H9 (cell line): ENCODE data around the gene DNAH5. TPM values are rescaled to one million over a fixed set of nuclear protein-coding genes. Genes with fewer than 3 reads are reported as not detected.

Source experiments
- DNase-seq: peaks from one replicate; pipeline ENCODE4 v3.0.0-alpha.2; 2017
- H2AFZ ChIP-seq: one replicate; pipeline ENCODE4 v1.6.1; 2013; ENCODE audit warnings: mild to moderate bottlenecking, low read length, control low read depth, moderate library complexity
- H2AK5ac ChIP-seq: 2 replicates; pipeline ENCODE4 v1.6.1; 2013; ENCODE audit warnings: low read length, control low read depth, mixed read lengths; ENCODE audit not compliant: insufficient read length
- H2BK120ac ChIP-seq: one replicate; pipeline ENCODE4 v1.6.1; 2013; ENCODE audit warnings: low read depth, mild to moderate bottlenecking, low read length, control low read depth, inconsistent platforms; ENCODE audit not compliant: poor library complexity, severe bottlenecking
- H2BK12ac ChIP-seq: 2 replicates; pipeline ENCODE4 v1.6.1; 2013; ENCODE audit warnings: low read length, control low read depth, mixed read lengths, low read depth; ENCODE audit not compliant: insufficient read length
- H2BK15ac ChIP-seq: 2 replicates; pipeline ENCODE4 v1.6.1; 2013; ENCODE audit warnings: low read depth, low read length, control low read depth
- H2BK20ac ChIP-seq: one replicate; pipeline ENCODE4 v1.6.1; 2013; ENCODE audit warnings: low read depth, mild to moderate bottlenecking, low read length, control low read depth, inconsistent platforms; ENCODE audit not compliant: poor library complexity, severe bottlenecking
- H2BK5ac ChIP-seq: 2 replicates; pipeline ENCODE4 v1.6.1; 2013; ENCODE audit warnings: low read length, control low read depth, mixed read lengths; ENCODE audit not compliant: insufficient read length
- H3K14ac ChIP-seq: 2 replicates; pipeline ENCODE4 v1.6.1; 2013; ENCODE audit warnings: low read length, control low read depth; ENCODE audit not compliant: insufficient read depth
- H3K18ac ChIP-seq: 2 replicates; pipeline ENCODE4 v1.6.1; 2013; ENCODE audit warnings: low read depth, mild to moderate bottlenecking, mixed read lengths, low read length, control low read depth; ENCODE audit not compliant: insufficient read length
- H3K23ac ChIP-seq: 2 replicates; pipeline ENCODE4 v1.6.1; 2013; ENCODE audit warnings: low read length, control low read depth, mixed read lengths, low read depth; ENCODE audit not compliant: insufficient read length
- H3K23me2 ChIP-seq: 2 replicates; pipeline ENCODE4 v1.6.1; 2013; ENCODE audit warnings: low read depth, mild to moderate bottlenecking, mixed read lengths, low read length, control low read depth; ENCODE audit not compliant: insufficient read length, poor library complexity, severe bottlenecking
- H3K27ac ChIP-seq: 2 replicates; pipeline ENCODE4 v1.5.1; 2013; ENCODE audit warnings: low read length, control low read depth, mixed read lengths, low read depth; ENCODE audit not compliant: insufficient read length
- H3K27me3 ChIP-seq: 2 replicates; pipeline ENCODE4 v1.6.1; 2013; ENCODE audit warnings: low read length, control low read depth, inconsistent platforms; ENCODE audit not compliant: insufficient read depth
- H3K4ac ChIP-seq: 2 replicates; pipeline ENCODE4 v1.6.1; 2013; ENCODE audit warnings: low read depth, mild to moderate bottlenecking, control low read depth, inconsistent platforms, low read length, moderate library complexity
- H3K4me1 ChIP-seq: 2 replicates; pipeline ENCODE4 v1.6.1; 2013; ENCODE audit warnings: low read length, control low read depth, inconsistent platforms; ENCODE audit not compliant: insufficient read depth
- H3K4me2 ChIP-seq: 2 replicates; pipeline ENCODE4 v1.6.1; 2013; ENCODE audit warnings: low read length, control low read depth, mixed read lengths; ENCODE audit not compliant: insufficient read length, insufficient read depth
- H3K56ac ChIP-seq: 2 replicates; pipeline ENCODE4 v1.6.1; 2013; ENCODE audit warnings: low read depth, mild to moderate bottlenecking, mixed read lengths, low read length, control low read depth; ENCODE audit not compliant: insufficient read length
- H3K79me1 ChIP-seq: 2 replicates; pipeline ENCODE4 v1.6.1; 2013; ENCODE audit warnings: low read depth, mild to moderate bottlenecking, moderate library complexity, low read length, control low read depth, inconsistent platforms; ENCODE audit not compliant: insufficient read depth, poor library complexity, severe bottlenecking
- H3K79me2 ChIP-seq: 2 replicates; pipeline ENCODE4 v1.6.1; 2013; ENCODE audit warnings: low read length, control low read depth, inconsistent platforms; ENCODE audit not compliant: insufficient read depth
- H3K9ac ChIP-seq: 2 replicates; pipeline ENCODE4 v1.6.1; 2013; ENCODE audit warnings: low read length, control low read depth, mixed read lengths; ENCODE audit not compliant: insufficient read length; ENCODE audit errors: extremely low read depth
- H3K9me3 ChIP-seq: one replicate; pipeline ENCODE4 v1.6.1; 2013; ENCODE audit warnings: low read depth, low read length, inconsistent platforms; ENCODE audit not compliant: control insufficient read depth
- H3T11ph ChIP-seq: one replicate; pipeline ENCODE4 v1.6.1; 2013; ENCODE audit warnings: mild to moderate bottlenecking, low read length, control low read depth, inconsistent platforms
- H4K20me1 ChIP-seq: one replicate; pipeline ENCODE4 v1.6.1; 2013; ENCODE audit not compliant: control insufficient read depth, insufficient read length, insufficient read depth
- H4K5ac ChIP-seq: 2 replicates; pipeline ENCODE4 v1.6.1; 2013; ENCODE audit warnings: low read depth, mild to moderate bottlenecking, mixed read lengths, low read length, control low read depth; ENCODE audit not compliant: insufficient read length
- H4K8ac ChIP-seq: replicated peaks from 2 replicates; pipeline ENCODE4 v1.6.1; 2013; ENCODE audit warnings: low read length, control low read depth, mixed read lengths, low read depth; ENCODE audit not compliant: insufficient read length
- H4K91ac ChIP-seq: 2 replicates; pipeline ENCODE4 v1.6.1; 2013; ENCODE audit warnings: low read depth, mild to moderate bottlenecking, moderate library complexity, mixed read lengths, low read length, control low read depth; ENCODE audit not compliant: insufficient read length
- H3K27ac Mint-ChIP-seq, 3 experiments: 2 replicates in 2 of 3; 3 replicates in 1 of 3; pipeline ENCODE4 v1.8.0; 2020 to 2021; ENCODE audit warnings: mixed read lengths in 3 of 3, mild to moderate bottlenecking in 1 of 3, moderate library complexity in 1 of 3
- H3K27me3 Mint-ChIP-seq: 2 replicates; pipeline ENCODE4 v1.8.0; 2021; ENCODE audit warnings: low read depth, mild to moderate bottlenecking, moderate library complexity, mixed read lengths
- H3K36me3 Mint-ChIP-seq, 3 experiments: 2 replicates in 2 of 3; 3 replicates in 1 of 3; pipeline ENCODE4 v1.8.0; 2020 to 2021; ENCODE audit warnings: low read depth in 3 of 3, mixed read lengths in 3 of 3; ENCODE audit not compliant: insufficient read depth in 1 of 3
- H3K4me1 Mint-ChIP-seq, 2 experiments: 2 replicates each; pipeline ENCODE4 v1.8.0; 2020; ENCODE audit warnings: mixed read lengths in 2 of 2
- H3K4me3 Mint-ChIP-seq, 2 experiments: 2 replicates in 1 of 2; 3 replicates in 1 of 2; pipeline ENCODE4 v1.8.0; 2020 to 2021; ENCODE audit warnings: mild to moderate bottlenecking in 2 of 2, mixed read lengths in 2 of 2, moderate library complexity in 1 of 2
- H3K9me3 Mint-ChIP-seq, 2 experiments: 2 replicates in 1 of 2; 3 replicates in 1 of 2; pipeline ENCODE4 v1.8.0; 2020; ENCODE audit warnings: mild to moderate bottlenecking in 2 of 2, mixed read lengths in 2 of 2, moderate library complexity in 1 of 2
- WGBS: extraction: QIAGEN DNeasy Blood & Tissue Kit; methylation state at CpG from one replicate; pipeline ENCODE4 v1.1.7; 2013; ENCODE audit warnings: missing lambda C conversion rate, low lambda C conversion rate, mixed read lengths; ENCODE audit not compliant: insufficient read length; ENCODE audit errors: extremely low coverage; 5-methylcytosine and 5-hydroxymethylcytosine counted together
- total RNA-seq: library from RNA; stranded (reverse); gene quantifications from 2 replicates; pipeline ENCODE4 v1.2.1, GENCODE V29; 2021
- TF ChIP-seq, protein P1 (sequence below): fragments of 200-600 bp; sonication (generic); conservative IDR thresholded peaks from 3 replicates; pipeline ENCODE4 v1.8.0; 2021; ENCODE audit warnings: antibody characterized with exemption, mild to moderate bottlenecking

The DNAH5 gene
- total RNA-seq, 1 experiment from 2014 or later, result 0.50 TPM

DNA sequence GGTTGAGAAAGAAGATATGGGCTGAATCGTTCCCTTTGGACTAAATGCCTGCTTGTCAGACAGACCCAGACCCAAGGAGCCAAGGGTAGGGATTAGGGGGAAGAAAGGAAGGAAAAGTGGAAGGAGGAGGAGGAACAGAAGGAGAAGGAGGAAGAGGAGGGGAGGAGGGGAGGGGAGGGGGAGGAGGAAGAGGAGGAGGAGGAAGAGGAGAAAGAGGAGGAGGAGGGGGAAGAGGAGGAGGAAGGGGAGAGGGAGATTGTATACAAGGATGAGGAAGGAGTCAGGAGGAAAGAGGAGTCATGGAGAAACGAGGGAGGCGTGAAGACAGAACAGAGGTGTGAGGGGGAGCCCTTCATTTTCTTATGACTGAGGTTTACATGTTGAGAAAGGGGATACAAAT, 46.9 kb upstream of the DNAH5 start:
- Histone ChIP-seq H2AFZ (no peak overlapping the region), H3K27me3 (no peaks in the 10 kb centered on the region), H3K23ac (no peak overlapping the region), H4K8ac (no peak overlapping the region), H3K18ac (no peak overlapping the region), H3K9me3 (no peaks in the 10 kb centered on the region), H3K4ac (no peak overlapping the region), H3K4me1 (no peaks in the 10 kb centered on the region), H2BK5ac (no peak overlapping the region), H2BK12ac (no peak overlapping the region), H4K5ac (no peak overlapping the region), H3K27ac (no peak overlapping the region), H2AK5ac (no peak overlapping the region), H3K14ac (no peak overlapping the region), H2BK120ac (no peak overlapping the region), H3K79me1 (no peaks in the 10 kb centered on the region), H2BK15ac (no peak overlapping the region), H3K9ac (no peak overlapping the region), H4K20me1 (no peaks in the 10 kb centered on the region), H2BK20ac (no peak overlapping the region), H4K91ac (no peak overlapping the region), H3T11ph (no peak overlapping the region), H3K23me2 (no peaks in the 10 kb centered on the region), H3K56ac (no peak overlapping the region), H3K79me2 (no peaks in the 10 kb centered on the region), H3K4me2 (no peak overlapping the region)
- peaks cover 2% of the 10 kb centered on the region; the same call in 1 of the 2 replicates for H3K27me3 Mint-ChIP-seq
- WGBS, result no CpG with 5 or more reads among the region's 3 CpGs
- TF ChIP-seq, protein P1, sequence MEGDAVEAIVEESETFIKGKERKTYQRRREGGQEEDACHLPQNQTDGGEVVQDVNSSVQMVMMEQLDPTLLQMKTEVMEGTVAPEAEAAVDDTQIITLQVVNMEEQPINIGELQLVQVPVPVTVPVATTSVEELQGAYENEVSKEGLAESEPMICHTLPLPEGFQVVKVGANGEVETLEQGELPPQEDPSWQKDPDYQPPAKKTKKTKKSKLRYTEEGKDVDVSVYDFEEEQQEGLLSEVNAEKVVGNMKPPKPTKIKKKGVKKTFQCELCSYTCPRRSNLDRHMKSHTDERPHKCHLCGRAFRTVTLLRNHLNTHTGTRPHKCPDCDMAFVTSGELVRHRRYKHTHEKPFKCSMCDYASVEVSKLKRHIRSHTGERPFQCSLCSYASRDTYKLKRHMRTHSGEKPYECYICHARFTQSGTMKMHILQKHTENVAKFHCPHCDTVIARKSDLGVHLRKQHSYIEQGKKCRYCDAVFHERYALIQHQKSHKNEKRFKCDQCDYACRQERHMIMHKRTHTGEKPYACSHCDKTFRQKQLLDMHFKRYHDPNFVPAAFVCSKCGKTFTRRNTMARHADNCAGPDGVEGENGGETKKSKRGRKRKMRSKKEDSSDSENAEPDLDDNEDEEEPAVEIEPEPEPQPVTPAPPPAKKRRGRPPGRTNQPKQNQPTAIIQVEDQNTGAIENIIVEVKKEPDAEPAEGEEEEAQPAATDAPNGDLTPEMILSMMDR, result no peak
- peaks cover 6 to 13% of the 10 kb centered on the region in 2 experiments for H3K4me1 Mint-ChIP-seq
- no peak overlapping the region for H3K4me3 Mint-ChIP-seq
- no peak overlapping the region for H3K27ac Mint-ChIP-seq
- no peaks in the 10 kb centered on the region for H3K36me3 Mint-ChIP-seq
- DNase-seq, result no peak
- peaks cover 0 to 1% of the 10 kb centered on the region in 2 experiments; a peak in 4 of 5 replicates for H3K9me3 Mint-ChIP-seq
